HG02973 (cell line): Measurements from ENCODE around the gene ZNF175.
"Not testable (repeated sequence)": the region's sequence is repeated elsewhere in the genome, so short reads cannot be mapped to it uniquely, and the experiment has no call there.

Experiments
- ATAC-seq: cut with Tn5 transposase; IDR thresholded peaks from one replicate; pipeline ENCODE4 v1.9.1; 2021; ENCODE audit warnings: moderate library complexity; ENCODE audit not compliant: unreplicated experiment

Gene ZNF175

GRCh38 chr19:51626675-51627074 is 55.6 kb downstream of the ZNF175 start:
- no peak for ATAC-seq

DNA sequence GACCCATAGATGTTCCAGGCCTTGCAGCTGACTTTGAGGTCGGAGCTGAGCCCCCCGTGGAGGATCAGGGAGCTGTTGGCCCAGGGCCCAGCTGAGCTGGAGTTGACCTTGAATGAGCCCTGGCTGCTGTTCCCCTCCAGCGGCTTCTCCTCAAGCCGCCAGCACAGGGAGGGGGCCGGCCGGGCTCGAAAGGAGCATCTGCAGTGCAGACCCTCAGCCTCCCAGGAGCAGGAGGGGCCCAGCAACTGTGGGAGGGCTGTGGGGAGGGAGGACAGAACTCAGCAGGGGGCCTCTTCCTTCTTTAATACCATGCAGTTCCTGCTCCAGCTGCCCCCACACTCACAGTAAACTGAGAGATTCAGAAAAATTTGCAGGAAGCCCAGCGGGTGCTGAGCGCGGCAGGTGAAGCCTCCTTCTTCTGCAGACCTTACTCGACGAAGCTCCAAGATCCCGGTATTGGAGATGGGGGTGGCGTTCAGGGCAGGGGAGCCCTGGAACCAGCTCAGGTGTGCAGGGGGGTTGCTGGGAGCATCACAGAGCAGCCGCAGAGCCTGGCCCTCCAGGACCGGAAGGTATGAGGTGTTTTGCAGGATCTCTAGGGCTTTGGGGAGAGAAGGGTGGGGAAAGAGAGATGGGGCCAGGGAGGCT is 56.5 kb downstream of the ZNF175 start:
- no peak for ATAC-seq

DNA sequence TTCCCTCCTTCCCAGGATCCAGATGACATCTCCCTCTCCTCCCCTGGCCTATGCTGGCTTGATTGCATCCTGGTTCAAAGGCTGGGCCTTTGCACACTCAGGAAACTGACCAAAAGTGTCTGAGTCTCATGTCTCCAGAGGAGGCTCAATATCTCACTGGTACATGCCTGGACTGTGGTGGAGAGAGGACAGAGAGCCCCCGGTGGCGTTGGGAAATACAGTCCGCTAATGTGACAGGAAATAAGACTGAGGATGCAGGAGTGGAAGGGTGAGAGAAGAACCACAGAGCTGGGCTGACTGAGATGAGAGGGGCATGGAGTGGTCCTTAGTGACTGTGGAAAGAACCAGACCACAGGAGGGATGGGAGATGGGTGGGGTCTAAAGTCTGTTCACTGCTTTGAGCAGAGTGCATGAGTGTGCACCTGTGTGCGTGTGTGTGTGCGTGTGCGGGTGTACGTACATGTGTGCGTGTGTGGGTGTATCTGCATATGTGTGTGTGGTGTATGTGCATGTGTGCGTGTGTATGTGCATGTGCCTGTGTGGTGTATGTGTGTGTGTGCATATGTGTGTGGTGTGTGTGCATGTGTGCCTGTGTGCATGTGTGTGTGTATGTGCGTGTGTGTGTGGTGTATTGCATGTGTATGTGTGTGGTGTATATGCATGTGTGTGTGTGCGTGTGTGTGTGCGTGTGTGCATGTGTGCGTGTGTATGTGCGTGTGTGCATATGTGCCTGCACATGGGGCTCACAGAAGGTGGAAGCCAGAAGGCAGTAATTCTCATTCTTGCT is 57.3 kb downstream of the ZNF175 start:
- no peak for ATAC-seq

GRCh38 chr19:51630315-51630714 is 59.2 kb downstream of the ZNF175 start, which contains the start of gene SIGLEC5:
TSS of gene SIGLEC5 (minus strand) at chr19:51630401. CDS start at chr19:51630335, 66 bp downstream.
- ATAC-seq: not testable (repeated sequence)

DNA sequence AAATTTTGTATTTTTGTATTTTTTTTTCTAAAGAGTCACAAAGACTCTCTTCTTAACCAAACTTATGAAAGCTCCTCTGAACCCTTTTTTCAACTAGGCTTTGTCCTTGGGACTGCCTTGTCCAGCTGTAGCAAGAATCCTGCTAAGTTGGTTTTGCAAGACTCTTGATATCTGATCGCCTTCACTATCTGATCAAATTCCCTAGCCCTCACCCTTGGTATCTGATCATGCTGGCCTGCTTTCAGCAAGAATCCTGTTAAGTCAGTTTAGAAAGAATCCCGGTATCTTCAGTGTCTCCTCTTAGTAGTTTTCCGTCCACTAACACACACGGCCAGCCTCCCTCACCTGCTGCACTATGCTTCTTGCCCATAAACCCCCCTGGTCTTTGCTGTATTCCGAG is 61.0 kb downstream of the ZNF175 start:
- ATAC-seq: no peak

GRCh38 chr19:51637362-51637978 is 66.4 kb downstream of the ZNF175 start:
- ATAC-seq: no peak

GRCh38 chr19:51639916-51640315 is 68.8 kb downstream of the ZNF175 start:
- ATAC-seq: no peak

GRCh38 chr19:51640386-51640785 is 69.3 kb downstream of the ZNF175 start:
- ATAC-seq: no peak

DNA sequence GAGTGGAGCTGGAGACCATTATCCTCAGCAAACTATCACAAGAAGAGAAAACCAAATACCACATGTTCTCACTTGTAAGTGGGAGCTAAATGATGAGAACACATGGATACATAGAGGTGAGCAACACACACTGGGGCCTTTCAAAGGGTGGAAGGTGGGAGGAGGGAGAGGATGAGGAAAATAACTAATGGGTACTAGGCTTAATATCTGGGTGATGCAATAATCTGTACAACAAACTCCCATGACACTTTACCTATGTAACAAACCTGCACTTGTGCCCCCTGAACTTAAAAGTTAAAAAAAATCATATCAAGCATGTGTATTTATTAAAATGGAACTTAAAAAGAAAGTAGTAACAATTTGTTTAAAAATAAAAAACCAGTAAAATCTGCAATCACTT is 70.6 kb downstream of the ZNF175 start:
- ATAC-seq: no peak
